ENCODE measurements around the gene F12. TPM values are rescaled to one million over a fixed set of nuclear protein-coding genes. Genes with fewer than 3 reads are reported as not detected.

Gene F12
- total and polyA plus RNA-seq, 2 experiments from 2014 or later, result 4.6 to 5.0 TPM

DNA sequence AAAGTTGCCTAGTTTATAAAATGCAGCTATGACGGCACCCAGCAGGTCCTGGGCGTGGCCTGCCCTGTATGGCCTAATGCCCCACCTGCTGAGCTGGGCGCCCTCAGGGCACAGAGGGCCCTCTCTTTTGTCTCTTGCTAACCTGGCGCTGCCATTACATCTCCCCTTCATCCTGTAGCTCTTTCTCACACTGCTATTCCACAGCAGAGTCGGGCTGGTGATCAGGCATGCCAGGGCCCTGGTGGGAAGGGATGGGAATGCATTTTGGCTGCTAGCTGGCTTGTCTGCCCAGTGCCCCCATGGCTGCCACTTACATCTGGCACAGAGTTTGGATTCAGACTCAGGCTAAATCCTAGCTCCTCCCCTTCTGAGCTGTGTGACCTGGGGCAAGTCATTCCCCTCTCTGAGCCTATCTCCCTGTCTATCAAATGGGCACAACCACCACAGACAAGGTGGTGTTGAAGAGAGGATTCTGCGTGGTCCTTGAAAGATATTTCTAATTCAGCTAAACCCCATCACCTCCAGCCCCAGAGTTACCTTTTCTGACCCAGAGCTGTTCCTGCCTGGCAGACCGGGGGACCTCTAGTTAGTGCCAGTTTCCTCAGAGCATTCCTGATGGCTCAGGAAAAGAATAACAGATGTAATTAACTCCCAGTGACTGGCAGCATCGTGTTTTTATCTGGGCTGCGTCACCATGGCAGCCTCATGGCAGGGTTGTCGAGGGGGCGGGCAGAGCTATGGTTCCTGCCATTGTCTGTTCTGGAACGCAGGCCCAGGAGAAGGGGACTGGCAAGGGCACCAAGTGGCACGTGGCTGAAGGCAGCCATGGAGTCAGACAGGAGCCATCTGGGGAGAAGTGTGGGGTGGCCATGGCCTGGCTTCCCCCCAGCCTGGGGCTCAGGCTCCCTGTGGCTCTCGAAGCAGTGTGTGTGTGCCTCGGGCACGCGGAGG lies 43.6 kb upstream of the F12 start:
- TF ChIP-seq, protein P1, sequence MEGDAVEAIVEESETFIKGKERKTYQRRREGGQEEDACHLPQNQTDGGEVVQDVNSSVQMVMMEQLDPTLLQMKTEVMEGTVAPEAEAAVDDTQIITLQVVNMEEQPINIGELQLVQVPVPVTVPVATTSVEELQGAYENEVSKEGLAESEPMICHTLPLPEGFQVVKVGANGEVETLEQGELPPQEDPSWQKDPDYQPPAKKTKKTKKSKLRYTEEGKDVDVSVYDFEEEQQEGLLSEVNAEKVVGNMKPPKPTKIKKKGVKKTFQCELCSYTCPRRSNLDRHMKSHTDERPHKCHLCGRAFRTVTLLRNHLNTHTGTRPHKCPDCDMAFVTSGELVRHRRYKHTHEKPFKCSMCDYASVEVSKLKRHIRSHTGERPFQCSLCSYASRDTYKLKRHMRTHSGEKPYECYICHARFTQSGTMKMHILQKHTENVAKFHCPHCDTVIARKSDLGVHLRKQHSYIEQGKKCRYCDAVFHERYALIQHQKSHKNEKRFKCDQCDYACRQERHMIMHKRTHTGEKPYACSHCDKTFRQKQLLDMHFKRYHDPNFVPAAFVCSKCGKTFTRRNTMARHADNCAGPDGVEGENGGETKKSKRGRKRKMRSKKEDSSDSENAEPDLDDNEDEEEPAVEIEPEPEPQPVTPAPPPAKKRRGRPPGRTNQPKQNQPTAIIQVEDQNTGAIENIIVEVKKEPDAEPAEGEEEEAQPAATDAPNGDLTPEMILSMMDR (IDR thresholded peaks at IDR 0.05; ENCODE audit: low read depth, low read length), result no peak
- no peaks in the 10 kb centered on the region for H3K9me3 ChIP-seq (ENCODE audit: low read depth)
- no peak overlapping the region for H3K4me3 ChIP-seq
- no peak for DNase-seq (ENCODE audit: low read depth in 1 of 2, low spot score in 1 of 2)
- no peak overlapping the region for H3K27ac ChIP-seq
- peaks cover 8% of the 10 kb centered on the region for H3K27me3 ChIP-seq
- no peaks in the 10 kb centered on the region for H3K36me3 ChIP-seq
- peaks cover 9% of the 10 kb centered on the region for H3K4me1 ChIP-seq (ENCODE audit: low read depth)

GRCh38 chr5:177450667-177451424 lies 41.5 kb upstream of the F12 start:
- Histone ChIP-seq H3K4me3 (no peak overlapping the region), H3K4me1 (ENCODE audit: low read depth) (peaks cover 8% of the 10 kb centered on the region), H3K36me3 (no peaks in the 10 kb centered on the region), H3K27ac (no peak overlapping the region), H3K9me3 (ENCODE audit: low read depth) (no peaks in the 10 kb centered on the region), H3K27me3 (peaks cover 8% of the 10 kb centered on the region)
- DNase-seq (ENCODE audit: low read depth in 1 of 2, low spot score in 1 of 2), result no peak
- TF ChIP-seq, protein P1 (IDR thresholded peaks at IDR 0.05; ENCODE audit: low read depth, low read length), result no peak

- DNase-seq (ENCODE audit: low read depth in 1 of 2, low spot score in 1 of 2), result no peak
- H3K36me3 ChIP-seq, result no peaks in the 10 kb centered on the region
- peaks cover 8% of the 10 kb centered on the region for H3K27me3 ChIP-seq
- no peak overlapping the region for H3K4me3 ChIP-seq
- H3K4me1 ChIP-seq (ENCODE audit: low read depth), result peaks cover 12% of the 10 kb centered on the region
- no peak overlapping the region for H3K27ac ChIP-seq
- no peaks in the 10 kb centered on the region for H3K9me3 ChIP-seq (ENCODE audit: low read depth)
- TF ChIP-seq, protein P1 (IDR thresholded peaks at IDR 0.05; ENCODE audit: low read depth, low read length), result no peak
Observed at GRCh38 chr5:177449140-177450061, 40.0 kb upstream of the F12 start.

DNA sequence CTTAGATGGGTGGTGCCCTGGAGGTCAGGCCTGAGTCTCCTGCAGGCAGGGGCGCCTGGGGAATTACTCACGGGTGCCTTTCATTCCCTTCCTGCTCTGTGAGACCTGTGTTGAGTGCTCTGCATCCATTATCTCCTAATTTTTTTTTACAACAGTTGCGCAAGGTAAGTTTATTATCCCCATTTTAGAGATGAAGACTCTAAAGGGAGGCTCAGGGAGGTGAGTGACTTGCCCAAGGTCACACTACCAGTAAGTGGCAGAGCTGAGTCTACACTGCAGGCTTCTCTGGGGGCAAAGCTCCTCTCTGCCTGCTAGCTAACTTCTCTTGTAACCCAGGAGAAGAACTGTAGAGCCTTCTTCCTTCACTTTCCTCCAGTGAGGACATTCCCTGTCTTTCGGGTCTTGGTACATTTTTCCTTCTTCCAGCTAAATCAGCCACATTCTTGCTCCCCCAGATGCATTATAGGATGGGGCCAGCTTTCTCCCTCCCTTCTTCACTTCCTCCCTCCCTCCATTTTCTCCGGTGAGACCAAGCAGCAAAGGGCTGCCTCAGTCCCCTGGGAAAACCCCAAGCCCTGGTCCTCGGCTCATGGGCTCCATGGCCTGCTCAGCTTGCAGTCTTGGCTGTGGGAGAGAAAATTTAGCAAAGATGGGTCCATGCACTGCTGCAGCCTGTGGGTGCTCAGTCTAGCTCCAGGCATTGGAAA lies 39.0 kb upstream of the F12 start:
- DNase-seq (ENCODE audit: low read depth in 1 of 2, low spot score in 1 of 2), result no peak
- no peak overlapping the region for H3K4me3 ChIP-seq
- H3K27me3 ChIP-seq, result peaks cover 2% of the 10 kb centered on the region
- H3K27ac ChIP-seq, result no peak overlapping the region
- H3K9me3 ChIP-seq (ENCODE audit: low read depth), result no peaks in the 10 kb centered on the region
- TF ChIP-seq, protein P1 (IDR thresholded peaks at IDR 0.05; ENCODE audit: low read depth, low read length), result no peak
- peaks cover 9% of the 10 kb centered on the region for H3K4me1 ChIP-seq (ENCODE audit: low read depth)
- no peaks in the 10 kb centered on the region for H3K36me3 ChIP-seq

Data from cardiac muscle cell (in vitro differentiated cells and primary cell).